SU-DHL-6 (cell line): ENCODE data around the gene DIRAS3.

Experiments used
- H2AFZ ChIP-seq: fragments of 200-600 bp; sonication (generic); 2 replicates; pipeline ENCODE4 v1.6.1; 2014; ENCODE audit warnings: low read depth, mild to moderate bottlenecking, moderate library complexity, mixed read lengths, antibody characterized with exemption, low read length; ENCODE audit not compliant: severe bottlenecking
- H3F3A ChIP-seq: fragments of 200-600 bp; shearing (Covaris generic); 2 replicates; pipeline ENCODE4 v1.6.0; 2016; ENCODE audit warnings: antibody characterized with exemption, mild to moderate bottlenecking; ENCODE audit not compliant: insufficient read depth
- H3K27ac ChIP-seq: fragments of 200-600 bp; sonication (generic); 2 replicates; pipeline ENCODE4 v1.5.1; 2016; ENCODE audit warnings: low read depth, mild to moderate bottlenecking, low read length, moderate library complexity, mixed read lengths
- H3K27me3 ChIP-seq: fragments of 200-600 bp; sonication (generic), shearing (Covaris generic); 2 replicates; pipeline ENCODE4 v1.6.0; 2014; ENCODE audit warnings: mild to moderate bottlenecking, low read length
- H3K36me3 ChIP-seq: fragments of 200-600 bp; sonication (generic); 2 replicates; pipeline ENCODE4 v1.6.1; 2014; ENCODE audit warnings: mild to moderate bottlenecking, low read length, mixed read lengths
- H3K4me2 ChIP-seq: fragments of 300-600, 200-600 bp; shearing (Covaris generic), sonication (generic); 2 replicates; pipeline ENCODE4 v1.6.0; 2014; ENCODE audit warnings: low read length, low read depth, mild to moderate bottlenecking; ENCODE audit not compliant: poor library complexity, severe bottlenecking
- H3K4me3 ChIP-seq: fragments of 200-600 bp; sonication (generic); 2 replicates; pipeline ENCODE4 v1.5.1; 2014; ENCODE audit warnings: antibody characterized with exemption, low read length, mild to moderate bottlenecking, mixed read lengths; ENCODE audit not compliant: insufficient read depth, poor library complexity, severe bottlenecking
- H3K79me2 ChIP-seq: fragments of 200-600 bp; sonication (generic); 2 replicates; pipeline ENCODE4 v1.6.1; 2014; ENCODE audit warnings: mild to moderate bottlenecking, low read length, moderate library complexity; ENCODE audit not compliant: insufficient read depth
- H3K9ac ChIP-seq: fragments of 200-600 bp; sonication (generic); 2 replicates; pipeline ENCODE4 v1.7.0; 2014; ENCODE audit warnings: mild to moderate bottlenecking, low read length
- H3K9me2 ChIP-seq: fragments of 200-600 bp; sonication (generic); replicated peaks from 2 replicates; pipeline ENCODE4 v1.6.1; 2014; ENCODE audit warnings: low read length; ENCODE audit not compliant: insufficient read depth
- H3K9me3 ChIP-seq: fragments of 200-600 bp; sonication (generic); 2 replicates; pipeline ENCODE4 v1.6.1; 2014; ENCODE audit warnings: low read length, mixed read lengths; ENCODE audit not compliant: insufficient read depth
- H4K20me1 ChIP-seq: fragments of 200-600 bp; sonication (generic); 2 replicates; pipeline ENCODE4 v1.6.1; 2014; ENCODE audit warnings: low read depth, mild to moderate bottlenecking, antibody characterized with exemption, low read length, moderate library complexity, mixed read lengths
- CTCF ChIP-seq: fragments of 200-600 bp; sonication (generic); IDR thresholded peaks from one replicate; pipeline ENCODE4 v1.5.1; 2017; ENCODE audit warnings: antibody characterized with exemption, mild to moderate bottlenecking, low read length, moderate library complexity; ENCODE audit not compliant: insufficient read depth, poor library complexity, severe bottlenecking
- EZH2phosphoT487 ChIP-seq: fragments of 200-600 bp; sonication (generic), shearing (Covaris generic); conservative IDR thresholded peaks from 2 replicates; pipeline ENCODE4 v1.6.1; 2018; ENCODE audit warnings: mild to moderate bottlenecking, antibody characterized with exemption, low read length, moderate library complexity, mixed read lengths

The DIRAS3 gene

GRCh38 chr1:68085752-68086151, 35.3 kb upstream of the DIRAS3 start:
- no peak overlapping the region for H3K27ac ChIP-seq
- no peaks in the 10 kb centered on the region for H4K20me1 ChIP-seq
- no peak for TF ChIP-seq CTCF
- no peak for TF ChIP-seq EZH2phosphoT487
- no peak overlapping the region for H2AFZ ChIP-seq
- H3K27me3 ChIP-seq, result no peaks in the 10 kb centered on the region
- H3K9ac ChIP-seq, result no peak overlapping the region
- no peaks in the 10 kb centered on the region for H3K9me2 ChIP-seq
- no peaks in the 10 kb centered on the region; the same call in 1 of the 2 replicates for H3K9me3 ChIP-seq
- no peaks in the 10 kb centered on the region for H3F3A ChIP-seq
- no peaks in the 10 kb centered on the region for H3K36me3 ChIP-seq
- no peaks in the 10 kb centered on the region for H3K79me2 ChIP-seq
- no peak overlapping the region for H3K4me2 ChIP-seq
- H3K4me3 ChIP-seq, result no peak overlapping the region

- TF ChIP-seq CTCF, result no peak
- no peak for TF ChIP-seq EZH2phosphoT487
- Histone ChIP-seq H3K9me3 (no peaks in the 10 kb centered on the region; the same call in 1 of the 2 replicates), H3F3A (no peaks in the 10 kb centered on the region)
Measured at GRCh38 chr1:68083686-68084085, 33.3 kb upstream of the DIRAS3 start.

GRCh38 chr1:68081775-68082283, 31.4 kb upstream of the DIRAS3 start:
- Histone ChIP-seq H3K9me3 (no peaks in the 10 kb centered on the region; the same call in 1 of the 2 replicates), H3K79me2 (no peaks in the 10 kb centered on the region), H3K4me2 (no peak overlapping the region), H3K9me2 (no peaks in the 10 kb centered on the region), H3K27me3 (no peaks in the 10 kb centered on the region), H2AFZ (no peak overlapping the region), H4K20me1 (no peaks in the 10 kb centered on the region), H3K36me3 (no peaks in the 10 kb centered on the region), H3K27ac (no peak overlapping the region), H3F3A (no peaks in the 10 kb centered on the region), H3K4me3 (no peak overlapping the region), H3K9ac (no peak overlapping the region)
- TF ChIP-seq EZH2phosphoT487 (no peak), CTCF (no peak)

More at GRCh38 chr1:68083686-68084085, 33.3 kb upstream of the DIRAS3 start:
- H2AFZ ChIP-seq, result no peak overlapping the region
- no peaks in the 10 kb centered on the region for H3K27me3 ChIP-seq
- H3K36me3 ChIP-seq, result no peaks in the 10 kb centered on the region
- no peak overlapping the region for H3K4me3 ChIP-seq
- H3K4me2 ChIP-seq, result no peak overlapping the region
- H3K9me2 ChIP-seq, result no peaks in the 10 kb centered on the region
- H3K79me2 ChIP-seq, result no peaks in the 10 kb centered on the region
- no peak overlapping the region for H3K9ac ChIP-seq
- H4K20me1 ChIP-seq, result no peaks in the 10 kb centered on the region
- H3K27ac ChIP-seq, result no peak overlapping the region

GRCh38 chr1:68078647-68079046, 28.2 kb upstream of the DIRAS3 start:
- no peaks in the 10 kb centered on the region for H3K9me2 ChIP-seq
- no peaks in the 10 kb centered on the region for H3K9me3 ChIP-seq
- H3K4me2 ChIP-seq, result no peak overlapping the region
- no peaks in the 10 kb centered on the region for H3K79me2 ChIP-seq
- no peaks in the 10 kb centered on the region for H3K36me3 ChIP-seq
- H3K27me3 ChIP-seq, result no peaks in the 10 kb centered on the region
- no peak overlapping the region for H3K9ac ChIP-seq
- no peaks in the 10 kb centered on the region for H3F3A ChIP-seq
- H3K27ac ChIP-seq, result no peak overlapping the region
- no peak overlapping the region for H3K4me3 ChIP-seq
- TF ChIP-seq EZH2phosphoT487, result no peak
- TF ChIP-seq CTCF, result no peak
- no peak overlapping the region for H2AFZ ChIP-seq
- H4K20me1 ChIP-seq, result no peaks in the 10 kb centered on the region
